ENCODE measurements around the gene BRD9.
"Not testable (repeated sequence)": the region's sequence is repeated elsewhere in the genome, so short reads cannot be mapped to it uniquely, and the experiment has no call there.

BRD9 gene

DNA sequence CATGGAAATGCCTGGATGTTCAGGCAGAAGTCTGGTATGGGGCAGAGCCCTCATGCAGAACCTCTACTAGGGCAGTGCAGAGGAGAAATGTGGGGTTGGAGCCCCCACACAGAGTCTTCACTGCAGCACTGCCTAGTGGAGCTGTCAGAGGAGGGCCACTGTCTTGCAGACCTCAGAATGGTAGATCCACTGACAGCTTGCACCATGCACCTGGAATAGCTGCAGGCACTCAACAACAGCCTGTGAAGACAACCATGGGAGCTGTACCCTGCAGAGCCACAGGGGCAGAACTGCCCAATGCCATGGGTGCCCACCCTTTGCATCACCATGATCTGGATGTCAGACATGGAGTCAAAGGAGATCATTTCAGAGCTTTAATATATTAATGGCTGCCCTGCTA, 37.0 kb upstream of the BRD9 start:
- TF ChIP-seq, protein P1, sequence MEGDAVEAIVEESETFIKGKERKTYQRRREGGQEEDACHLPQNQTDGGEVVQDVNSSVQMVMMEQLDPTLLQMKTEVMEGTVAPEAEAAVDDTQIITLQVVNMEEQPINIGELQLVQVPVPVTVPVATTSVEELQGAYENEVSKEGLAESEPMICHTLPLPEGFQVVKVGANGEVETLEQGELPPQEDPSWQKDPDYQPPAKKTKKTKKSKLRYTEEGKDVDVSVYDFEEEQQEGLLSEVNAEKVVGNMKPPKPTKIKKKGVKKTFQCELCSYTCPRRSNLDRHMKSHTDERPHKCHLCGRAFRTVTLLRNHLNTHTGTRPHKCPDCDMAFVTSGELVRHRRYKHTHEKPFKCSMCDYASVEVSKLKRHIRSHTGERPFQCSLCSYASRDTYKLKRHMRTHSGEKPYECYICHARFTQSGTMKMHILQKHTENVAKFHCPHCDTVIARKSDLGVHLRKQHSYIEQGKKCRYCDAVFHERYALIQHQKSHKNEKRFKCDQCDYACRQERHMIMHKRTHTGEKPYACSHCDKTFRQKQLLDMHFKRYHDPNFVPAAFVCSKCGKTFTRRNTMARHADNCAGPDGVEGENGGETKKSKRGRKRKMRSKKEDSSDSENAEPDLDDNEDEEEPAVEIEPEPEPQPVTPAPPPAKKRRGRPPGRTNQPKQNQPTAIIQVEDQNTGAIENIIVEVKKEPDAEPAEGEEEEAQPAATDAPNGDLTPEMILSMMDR (IDR thresholded peaks at IDR 0.05; ENCODE audit: low read length, missing control alignments): no peak
- H3K4me3 ChIP-seq (replicated peaks; ENCODE audit: low read depth, low read length): no peak overlapping the region
- no peak for DNase-seq (ENCODE audit: low read depth)

DNA sequence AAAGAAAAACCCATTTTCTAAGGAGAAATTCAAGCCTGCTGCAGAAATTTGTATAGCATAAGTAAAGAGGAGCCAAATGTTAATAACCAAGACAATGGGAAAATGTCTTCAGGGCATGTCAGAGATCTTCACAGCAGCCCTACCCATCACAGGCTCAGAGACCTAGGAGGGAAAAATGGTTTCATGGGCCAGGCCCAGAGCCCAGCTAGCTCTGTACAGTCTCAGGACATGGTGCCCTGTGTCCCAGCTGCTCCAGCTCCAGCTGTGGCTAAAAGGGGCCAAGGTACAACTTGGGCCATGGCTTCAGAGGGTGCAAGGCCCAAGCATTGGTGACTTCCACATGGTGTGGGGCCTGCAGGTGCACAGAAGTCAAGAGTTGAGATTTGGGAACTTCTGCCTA, 36.6 kb upstream of the BRD9 start:
- not testable (repeated sequence) for H3K4me3 ChIP-seq (replicated peaks; ENCODE audit: low read depth, low read length); DNase-seq (ENCODE audit: low read depth)

DNA sequence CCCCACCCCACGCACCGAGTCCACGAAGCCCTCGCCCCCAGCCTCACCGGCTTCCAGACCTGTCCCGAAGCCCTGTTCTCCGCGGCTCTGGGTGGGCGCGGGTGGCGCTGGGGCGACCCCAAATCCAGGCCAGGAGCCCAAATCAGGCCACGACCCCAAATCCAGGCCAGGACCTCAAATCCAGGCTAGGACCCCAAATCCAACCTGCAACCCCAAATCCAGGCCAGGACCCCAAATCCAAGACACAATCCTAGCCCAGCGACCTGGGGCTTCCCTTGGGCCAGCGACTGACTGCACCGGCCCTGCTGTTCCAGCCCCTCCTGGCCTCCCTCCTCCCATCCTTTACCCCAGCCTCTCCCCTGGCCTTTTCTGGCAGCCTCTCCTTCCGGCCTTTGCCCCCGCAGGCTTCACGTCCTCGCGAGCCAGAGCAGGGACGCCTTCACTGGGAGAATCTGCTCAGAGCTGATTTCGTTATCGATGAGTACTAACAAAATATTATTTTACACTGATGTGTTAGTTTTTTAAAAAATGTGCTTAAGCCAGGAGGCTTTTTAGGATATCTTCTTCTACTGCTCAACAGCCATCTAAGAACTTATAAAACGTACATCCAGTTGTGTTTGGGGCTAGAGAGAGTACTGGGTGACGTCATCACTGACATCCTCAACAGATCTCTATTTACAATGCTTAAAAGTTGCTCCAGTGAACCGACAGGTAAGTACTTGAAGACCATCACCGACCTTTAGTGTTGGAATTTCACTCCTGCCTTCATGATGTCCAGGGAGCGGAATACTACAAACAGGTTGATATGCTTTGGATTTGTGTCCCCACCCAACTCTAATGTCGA, 34.8 kb upstream of the BRD9 start:
- peak overlapping the region; percentile 46 for H3K4me3 ChIP-seq (replicated peaks; ENCODE audit: low read depth, low read length)
- DNase-seq (ENCODE audit: low read depth): no peak

GRCh38 chr5:926417-927171, 34.0 kb upstream of the BRD9 start:
- TF ChIP-seq, protein P1 (IDR thresholded peaks at IDR 0.05; ENCODE audit: low read length, missing control alignments): peak; percentile 25
- H3K4me3 ChIP-seq (replicated peaks; ENCODE audit: low read depth, low read length): peak overlapping the region; percentile 46
- peak; percentile 30 for DNase-seq (ENCODE audit: low read depth)

More for the DNA sequence above, 34.8 kb upstream of the BRD9 start:
- TF ChIP-seq, protein P1 (IDR thresholded peaks at IDR 0.05; ENCODE audit: low read length, missing control alignments): peak; percentile 0

GRCh38 chr5:923281-923873, 30.8 kb upstream of the BRD9 start:
- peak; percentile 75 for DNase-seq (ENCODE audit: low read depth)
- no peak overlapping the region for H3K4me3 ChIP-seq (replicated peaks; ENCODE audit: low read depth, low read length)
- TF ChIP-seq, protein P1 (IDR thresholded peaks at IDR 0.05; ENCODE audit: low read length, missing control alignments): peak; percentile 87

- no peak for DNase-seq (ENCODE audit: low read depth)
- TF ChIP-seq, protein P1 (IDR thresholded peaks at IDR 0.05; ENCODE audit: low read length, missing control alignments): no peak
- H3K4me3 ChIP-seq (replicated peaks; ENCODE audit: low read depth, low read length): no peak overlapping the region
Measured at GRCh38 chr5:922436-923280, 30.1 kb upstream of the BRD9 start.

All from fibroblast of pulmonary artery (primary cell).